ENCODE measurements around the gene EFHD2.
"Not testable (repeated sequence)": the region's sequence is repeated elsewhere in the genome, so short reads cannot be mapped to it uniquely, and the experiment has no call there.

EFHD2 gene

DNA sequence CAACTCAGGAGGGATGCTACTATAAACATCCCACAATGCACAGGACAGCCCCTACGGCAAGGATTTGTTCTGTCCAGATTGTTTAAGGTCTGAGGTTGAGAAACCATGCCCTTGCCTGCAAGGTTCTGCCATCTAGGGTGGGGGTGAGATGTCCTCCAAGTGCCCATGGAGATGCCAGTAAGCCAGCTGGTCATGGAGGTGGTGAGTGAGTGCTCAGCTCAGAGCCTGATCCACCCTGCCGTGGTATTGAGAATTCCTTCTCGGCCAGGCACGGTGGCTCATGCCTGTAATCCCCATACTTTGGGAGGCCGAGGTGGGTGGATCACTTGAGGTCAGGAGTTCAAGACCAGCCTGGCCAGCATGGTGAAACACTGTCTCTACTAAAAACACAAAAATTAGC, 15.3 kb downstream of the EFHD2 start:
- TF ChIP-seq, protein P1, sequence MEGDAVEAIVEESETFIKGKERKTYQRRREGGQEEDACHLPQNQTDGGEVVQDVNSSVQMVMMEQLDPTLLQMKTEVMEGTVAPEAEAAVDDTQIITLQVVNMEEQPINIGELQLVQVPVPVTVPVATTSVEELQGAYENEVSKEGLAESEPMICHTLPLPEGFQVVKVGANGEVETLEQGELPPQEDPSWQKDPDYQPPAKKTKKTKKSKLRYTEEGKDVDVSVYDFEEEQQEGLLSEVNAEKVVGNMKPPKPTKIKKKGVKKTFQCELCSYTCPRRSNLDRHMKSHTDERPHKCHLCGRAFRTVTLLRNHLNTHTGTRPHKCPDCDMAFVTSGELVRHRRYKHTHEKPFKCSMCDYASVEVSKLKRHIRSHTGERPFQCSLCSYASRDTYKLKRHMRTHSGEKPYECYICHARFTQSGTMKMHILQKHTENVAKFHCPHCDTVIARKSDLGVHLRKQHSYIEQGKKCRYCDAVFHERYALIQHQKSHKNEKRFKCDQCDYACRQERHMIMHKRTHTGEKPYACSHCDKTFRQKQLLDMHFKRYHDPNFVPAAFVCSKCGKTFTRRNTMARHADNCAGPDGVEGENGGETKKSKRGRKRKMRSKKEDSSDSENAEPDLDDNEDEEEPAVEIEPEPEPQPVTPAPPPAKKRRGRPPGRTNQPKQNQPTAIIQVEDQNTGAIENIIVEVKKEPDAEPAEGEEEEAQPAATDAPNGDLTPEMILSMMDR (IDR thresholded peaks at IDR 0.05): no peak
- no peak for DNase-seq

DNA sequence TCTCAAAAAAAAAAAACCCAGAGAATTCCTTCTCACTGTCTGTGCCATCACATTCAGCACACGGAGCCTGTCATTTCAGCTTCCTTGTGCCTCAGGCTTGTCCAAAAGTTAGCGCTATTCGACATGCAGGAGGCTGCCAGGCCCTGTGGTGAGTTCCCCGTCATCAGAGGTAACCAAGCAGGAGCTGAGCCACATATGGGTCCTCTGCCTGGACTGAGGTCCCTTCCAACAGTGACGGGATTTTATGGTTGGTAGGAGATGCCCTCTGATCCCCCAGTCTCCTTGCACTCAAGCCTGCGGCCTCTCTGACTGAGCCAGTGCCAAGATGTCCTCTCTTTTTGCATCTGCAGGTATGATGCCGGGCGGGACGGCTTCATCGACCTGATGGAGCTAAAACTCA, 15.8 kb downstream of the EFHD2 start:
- DNase-seq: no peak
- Mint-ChIP-seq H3K9me3 (peaks cover 12% of the 10 kb centered on the region), H3K36me3 (ENCODE audit: low read depth) (peaks cover 5% of the 10 kb centered on the region), H3K27me3 (ENCODE audit: low read depth, poor library complexity) (no peaks in the 10 kb centered on the region), H3K4me3 (no peak overlapping the region), H3K4me1 (peaks cover 27% of the 10 kb centered on the region), H3K27ac (no peak overlapping the region)
- TF ChIP-seq, protein P1 (IDR thresholded peaks at IDR 0.05): no peak

More for the DNA sequence above, 15.3 kb downstream of the EFHD2 start:
- no peaks in the 10 kb centered on the region for H3K27me3 Mint-ChIP-seq (ENCODE audit: low read depth, poor library complexity)
- H3K9me3 Mint-ChIP-seq: peaks cover 12% of the 10 kb centered on the region
- H3K4me3 Mint-ChIP-seq: no peak overlapping the region
- H3K27ac Mint-ChIP-seq: peak overlapping the region; percentile 81
- H3K4me1 Mint-ChIP-seq: peaks cover 27% of the 10 kb centered on the region
- peaks cover 7% of the 10 kb centered on the region for H3K36me3 Mint-ChIP-seq (ENCODE audit: low read depth)

DNA sequence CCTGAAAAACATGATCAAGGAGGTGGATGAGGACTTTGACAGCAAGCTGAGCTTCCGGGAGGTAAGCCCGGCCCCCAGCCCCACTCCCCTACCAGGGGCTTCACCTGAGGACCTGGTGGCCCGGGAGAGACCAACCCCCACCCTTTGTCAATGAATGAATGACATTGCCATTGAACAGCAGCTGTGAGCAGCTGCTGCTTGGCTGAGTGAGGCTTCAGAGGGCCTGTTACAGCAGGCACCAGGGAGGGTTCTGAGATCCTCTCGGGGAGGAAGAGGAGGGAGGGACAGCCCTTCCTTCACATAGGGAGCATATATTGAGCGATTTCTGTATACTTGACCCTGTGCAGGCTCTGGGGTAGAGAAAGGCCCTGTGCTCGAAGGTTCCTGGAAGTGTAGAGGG, 16.3 kb downstream of the EFHD2 start:
- H3K36me3 Mint-ChIP-seq (ENCODE audit: low read depth): peaks cover 2% of the 10 kb centered on the region
- H3K27me3 Mint-ChIP-seq (ENCODE audit: low read depth, poor library complexity): no peaks in the 10 kb centered on the region
- peaks cover 27% of the 10 kb centered on the region for H3K4me1 Mint-ChIP-seq
- TF ChIP-seq, protein P1 (IDR thresholded peaks at IDR 0.05): no peak
- H3K27ac Mint-ChIP-seq: peak overlapping the region; percentile 71
- no peak for DNase-seq
- H3K4me3 Mint-ChIP-seq: no peak overlapping the region
- peaks cover 9% of the 10 kb centered on the region for H3K9me3 Mint-ChIP-seq

DNA sequence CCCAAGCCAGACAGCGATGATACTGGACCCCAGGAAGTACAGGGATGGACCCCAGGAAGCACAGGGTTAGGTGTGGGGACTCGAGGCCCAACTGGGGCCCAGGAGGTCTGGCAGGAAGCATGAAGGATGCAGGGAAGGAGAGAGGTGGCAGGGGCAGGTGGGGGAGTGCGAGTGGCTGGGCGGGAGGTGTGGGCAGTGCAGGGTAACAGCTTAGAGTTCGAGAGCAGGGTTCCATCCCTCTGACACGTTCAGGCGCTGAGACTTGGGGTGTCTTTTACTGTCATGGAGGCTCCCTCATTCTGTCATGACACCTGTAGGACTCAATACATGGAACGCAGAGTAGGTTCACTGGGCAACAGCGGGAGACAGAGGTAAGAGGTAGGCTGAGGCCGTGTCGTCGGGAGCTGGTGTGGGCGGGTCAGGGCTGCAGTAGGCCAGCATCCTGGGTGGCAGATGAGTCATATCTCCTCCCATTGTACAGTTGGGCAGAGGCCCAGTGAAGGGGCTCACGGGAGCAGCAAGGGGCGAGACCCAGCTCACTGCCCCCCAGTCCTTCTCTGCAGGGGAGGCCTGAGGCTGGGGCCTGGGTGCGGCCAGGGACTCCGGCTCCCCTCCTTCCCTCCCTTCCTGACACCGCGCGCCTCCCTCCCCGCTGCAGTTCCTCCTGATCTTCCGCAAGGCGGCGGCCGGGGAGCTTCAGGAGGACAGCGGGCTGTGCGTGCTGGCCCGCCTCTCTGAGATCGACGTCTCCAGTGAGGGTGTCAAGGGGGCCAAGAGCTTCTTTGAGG, 17.0 kb downstream of the EFHD2 start:
- Mint-ChIP-seq H3K4me3 (no peak overlapping the region), H3K4me1 (peaks cover 24% of the 10 kb centered on the region), H3K36me3 (ENCODE audit: low read depth) (no peaks in the 10 kb centered on the region), H3K9me3 (peaks cover 1% of the 10 kb centered on the region), H3K27ac (peak overlapping the region; percentile 71), H3K27me3 (ENCODE audit: low read depth, poor library complexity) (no peaks in the 10 kb centered on the region)
- TF ChIP-seq, protein P1 (IDR thresholded peaks at IDR 0.05): no peak
- DNase-seq: no peak

DNA sequence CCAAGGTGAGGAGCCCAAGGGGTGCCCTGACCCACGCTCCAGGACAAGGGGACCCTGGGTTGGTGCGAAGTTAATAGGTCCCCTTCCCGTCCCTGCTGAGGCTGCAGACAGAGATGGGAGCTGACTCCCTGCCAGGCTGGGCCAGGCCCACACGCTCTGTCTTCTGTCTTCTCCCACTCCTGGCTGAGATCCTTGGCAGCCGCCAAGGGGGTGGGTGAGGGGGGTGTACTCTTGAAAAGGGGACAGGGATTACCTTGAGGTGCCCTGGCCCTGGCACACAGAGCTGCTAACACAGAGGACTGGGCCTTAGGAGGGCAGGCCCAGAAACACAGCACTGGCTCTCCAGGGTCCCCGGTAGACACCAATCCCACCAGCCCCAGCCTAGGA, 17.6 kb downstream of the EFHD2 start:
- no peak for DNase-seq
- H3K4me1 Mint-ChIP-seq: peaks cover 24% of the 10 kb centered on the region
- no peak overlapping the region for H3K27ac Mint-ChIP-seq
- H3K36me3 Mint-ChIP-seq (ENCODE audit: low read depth): no peaks in the 10 kb centered on the region
- no peak overlapping the region for H3K4me3 Mint-ChIP-seq
- no peaks in the 10 kb centered on the region for H3K9me3 Mint-ChIP-seq
- TF ChIP-seq, protein P1 (IDR thresholded peaks at IDR 0.05): no peak
- H3K27me3 Mint-ChIP-seq (ENCODE audit: low read depth, poor library complexity): no peaks in the 10 kb centered on the region

DNA sequence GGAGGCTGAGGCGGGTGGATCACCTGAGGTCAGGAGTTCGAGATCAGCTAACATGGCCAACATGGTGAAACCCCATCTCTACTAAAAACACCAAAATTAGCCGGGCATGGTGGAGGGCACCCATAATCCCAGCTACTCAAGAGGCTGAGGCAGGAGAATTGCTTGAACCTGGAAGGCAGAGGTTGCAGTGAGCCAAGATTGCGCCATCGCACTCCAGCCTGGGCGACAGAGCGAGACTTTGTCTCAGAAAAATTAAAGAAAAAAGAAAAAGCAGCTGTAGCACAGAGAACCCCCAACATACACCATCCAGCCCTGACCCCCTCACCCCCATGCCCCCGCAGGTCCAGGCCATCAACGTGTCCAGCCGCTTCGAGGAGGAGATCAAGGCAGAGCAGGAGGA, 18.6 kb downstream of the EFHD2 start:
- Mint-ChIP-seq H3K27ac (peak overlapping the region; percentile 36), H3K4me1 (peaks cover 31% of the 10 kb centered on the region)
- H3K36me3 Mint-ChIP-seq (ENCODE audit: low read depth); H3K4me3 Mint-ChIP-seq; H3K9me3 Mint-ChIP-seq; DNase-seq; H3K27me3 Mint-ChIP-seq (ENCODE audit: low read depth, poor library complexity): not testable (repeated sequence)
